Suprapubic skin (tissue), 4 donors: ENCODE measurements around the gene ENOX2.

Source experiments
- CTCF ChIP-seq, 2 donors: fragments of 200-600 bp in 1 of 2; fragments of 450-650 bp in 1 of 2; sonication (generic) in 1 of 2; IDR thresholded peaks; one replicate each; pipeline ENCODE4 v1.5.1; 2016 to 2019; ENCODE audit warnings: antibody characterized with exemption in 2 of 2, mild to moderate bottlenecking in 1 of 2, moderate library complexity in 1 of 2
- EP300 ChIP-seq: sonication (generic); formaldehyde crosslinking; IDR thresholded peaks from one replicate; pipeline ENCODE4 v1.6.1; 2017; ENCODE audit warnings: antibody characterized with exemption
- POLR2A ChIP-seq, 2 donors: fragments of 450-650 bp; IDR thresholded peaks; one replicate each; pipeline ENCODE4 v1.6.1; 2017; ENCODE audit warnings: antibody characterized with exemption in 2 of 2, mild to moderate bottlenecking in 2 of 2, moderate library complexity in 2 of 2
- POLR2AphosphoS5 ChIP-seq, 3 donors: sonication (generic); formaldehyde crosslinking; IDR thresholded peaks; one replicate each; pipeline ENCODE4 v1.6.1; 2017; ENCODE audit warnings: antibody characterized with exemption in 3 of 3

- TF ChIP-seq POLR2A (IDR thresholded peaks at IDR 0.05), result no peak
- TF ChIP-seq POLR2AphosphoS5 (IDR thresholded peaks at IDR 0.05), result no peak
- TF ChIP-seq CTCF (IDR thresholded peaks at IDR 0.05), result no peak
- no peak for TF ChIP-seq EP300
Observed at GRCh38 chrX:130694983-130695382, 208.0 kb downstream of the ENOX2 start.
